Activated naive CD4-positive, alpha-beta T cell treated with Interleukin-2 at 50 U/mL for 16 hours (primary cell): Measurements from ENCODE around the gene AAK1.
"Not testable (repeated sequence)": the region's sequence is repeated elsewhere in the genome, so short reads cannot be mapped to it uniquely, and the experiment has no call there.

Experiments
- DNase-seq: peaks from one replicate; pipeline ENCODE4 v3.0.0-alpha.2; 2020

Gene AAK1

DNA sequence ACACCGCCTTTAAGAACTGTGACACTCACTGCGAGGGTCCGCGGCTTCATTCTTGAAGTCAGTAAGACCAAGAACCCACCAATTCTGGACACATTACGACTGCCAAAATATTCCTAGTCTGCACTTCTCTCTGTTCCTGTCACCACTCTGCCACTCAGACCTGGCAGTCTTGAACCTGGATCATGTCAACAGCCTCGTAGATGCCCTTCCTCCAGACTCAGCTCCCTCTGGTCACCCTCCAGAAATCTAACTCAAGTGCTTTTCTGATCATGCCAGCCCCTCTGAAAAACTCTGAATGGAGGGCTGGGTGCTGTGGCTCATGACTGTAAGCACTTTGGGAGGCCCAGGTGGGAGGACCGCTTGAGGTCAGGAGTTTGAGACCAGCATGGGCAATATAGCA is 20.3 kb downstream of the AAK1 start:
- DNase-seq = no peak

GRCh38 chr2:69622805-69623204 is 20.7 kb downstream of the AAK1 start:
- not testable (repeated sequence) for DNase-seq

- DNase-seq = not testable (repeated sequence)
Observed at GRCh38 chr2:69622017-69622540, 21.5 kb downstream of the AAK1 start.

DNA sequence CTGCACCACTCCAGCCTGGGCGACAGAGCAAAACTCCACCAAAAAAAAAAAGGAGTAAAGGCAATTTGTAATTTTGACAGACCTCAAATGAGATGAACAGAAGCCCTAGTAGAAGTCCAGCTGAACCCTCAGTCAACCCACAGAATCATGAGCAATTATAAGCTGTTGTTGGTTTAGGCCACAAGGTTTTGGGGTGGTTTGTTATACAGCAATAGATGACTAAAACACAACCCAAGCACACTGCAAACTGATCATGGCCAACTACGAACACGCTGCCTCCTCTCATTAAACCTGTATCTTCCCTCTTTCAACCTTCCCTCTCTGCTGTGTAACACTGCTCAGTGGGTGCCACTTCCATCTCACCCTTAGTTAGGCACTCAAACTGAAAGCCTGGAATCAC is 22.1 kb downstream of the AAK1 start:
- no peak for DNase-seq

DNA sequence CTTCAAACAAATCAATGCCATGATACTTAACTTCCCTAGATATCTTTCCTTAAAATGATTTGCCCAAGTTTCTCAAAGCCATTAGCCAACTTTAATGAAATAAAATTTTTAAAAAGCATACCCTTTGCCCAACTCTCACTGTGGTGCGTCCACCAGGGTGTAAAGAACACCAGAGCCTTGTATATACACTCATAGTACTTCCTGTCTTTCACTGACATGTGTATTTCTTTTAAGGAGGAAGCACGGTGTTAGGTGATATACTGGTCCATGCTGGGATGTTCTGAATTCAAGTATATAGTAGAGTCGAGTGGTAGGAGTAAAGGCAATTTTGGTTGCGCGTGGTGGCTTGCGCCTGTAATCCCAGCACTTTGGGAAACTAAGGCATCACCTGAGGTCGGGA is 22.7 kb downstream of the AAK1 start:
- DNase-seq = no peak

GRCh38 chr2:69619725-69620124 is 23.8 kb downstream of the AAK1 start:
- DNase-seq = no peak

- DNase-seq = no peak
Observed at GRCh38 chr2:69618362-69618761, 25.2 kb downstream of the AAK1 start.

DNA sequence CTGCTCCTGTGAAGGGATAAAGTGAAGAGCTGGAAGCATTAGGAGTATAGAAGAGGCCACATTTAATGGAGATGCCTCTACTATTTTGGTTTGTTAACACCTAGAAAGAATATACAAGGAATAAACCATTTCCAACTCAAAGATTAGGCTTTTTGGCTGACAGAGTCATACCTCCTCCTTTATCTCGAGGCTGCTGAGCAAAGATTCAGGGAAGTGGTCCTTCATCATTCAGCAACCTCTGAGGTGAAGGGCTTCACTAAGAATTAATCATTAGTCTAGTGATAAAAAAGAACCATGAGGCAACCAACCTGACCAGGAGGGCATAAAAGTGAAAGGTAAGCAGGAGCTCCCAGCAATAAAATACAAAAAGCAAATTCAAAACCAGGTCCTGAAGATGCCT is 25.8 kb downstream of the AAK1 start:
- DNase-seq = no peak

DNA sequence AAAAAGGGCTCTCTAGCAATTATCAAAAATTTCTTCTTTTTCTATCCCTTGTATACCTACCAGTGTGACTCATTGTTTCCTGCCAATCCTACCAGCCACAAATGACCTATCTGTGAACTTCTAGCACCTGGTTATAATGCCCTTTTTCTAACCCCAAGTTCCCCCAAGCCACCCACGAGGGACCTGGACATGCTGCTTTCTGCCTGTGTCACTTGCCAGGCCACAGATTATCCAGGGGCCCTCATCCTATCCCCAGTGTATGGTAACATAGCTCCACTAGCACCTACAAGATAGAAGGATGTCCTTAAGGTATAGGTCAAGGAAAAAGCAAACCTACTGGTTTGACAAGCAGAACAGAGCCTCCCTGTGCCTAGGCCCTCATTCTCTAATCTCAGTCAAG is 26.8 kb downstream of the AAK1 start:
- DNase-seq = peak; percentile 50

GRCh38 chr2:69615969-69616368 is 27.6 kb downstream of the AAK1 start:
- DNase-seq = no peak

- no peak for DNase-seq
Observed at GRCh38 chr2:69615078-69615625, 28.4 kb downstream of the AAK1 start.

DNA sequence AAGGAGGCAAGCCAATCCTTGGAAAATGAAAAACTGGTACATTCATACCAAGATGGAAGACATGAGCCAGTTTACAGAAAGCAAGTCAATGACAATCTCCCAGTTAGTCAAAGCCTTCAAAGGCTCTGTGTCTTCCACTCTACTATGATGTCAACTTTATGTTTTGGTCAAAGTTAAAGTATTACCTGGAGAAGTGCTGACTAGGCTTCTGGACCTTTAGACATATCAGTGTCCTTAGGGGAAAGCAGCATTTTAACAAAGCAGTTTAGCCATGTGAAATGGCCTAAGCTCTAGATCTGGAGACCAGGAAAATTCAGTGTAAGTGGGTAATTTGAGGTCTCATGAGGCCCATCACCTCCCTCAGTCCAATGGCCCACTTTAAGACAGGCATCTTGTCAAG is 30.8 kb downstream of the AAK1 start:
- no peak for DNase-seq

DNA sequence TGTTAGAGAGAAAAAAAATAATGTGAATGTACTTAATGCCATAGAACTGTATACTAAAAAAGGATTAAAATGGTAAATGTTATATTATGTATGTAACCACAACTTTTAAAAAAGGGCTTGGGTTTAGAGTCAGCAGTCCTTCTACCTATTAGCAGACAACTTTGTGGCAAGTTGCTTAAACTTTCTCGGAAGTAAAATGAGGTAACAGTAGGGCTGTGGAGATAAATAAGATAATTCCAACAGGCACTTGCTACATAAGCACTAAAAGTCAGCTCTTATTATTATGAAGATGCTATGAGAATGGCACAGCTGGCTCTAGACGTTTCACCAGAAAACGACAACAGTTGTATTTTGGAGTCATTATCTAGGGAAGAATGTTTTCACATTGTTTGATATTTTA is 31.3 kb downstream of the AAK1 start:
- DNase-seq = no peak

DNA sequence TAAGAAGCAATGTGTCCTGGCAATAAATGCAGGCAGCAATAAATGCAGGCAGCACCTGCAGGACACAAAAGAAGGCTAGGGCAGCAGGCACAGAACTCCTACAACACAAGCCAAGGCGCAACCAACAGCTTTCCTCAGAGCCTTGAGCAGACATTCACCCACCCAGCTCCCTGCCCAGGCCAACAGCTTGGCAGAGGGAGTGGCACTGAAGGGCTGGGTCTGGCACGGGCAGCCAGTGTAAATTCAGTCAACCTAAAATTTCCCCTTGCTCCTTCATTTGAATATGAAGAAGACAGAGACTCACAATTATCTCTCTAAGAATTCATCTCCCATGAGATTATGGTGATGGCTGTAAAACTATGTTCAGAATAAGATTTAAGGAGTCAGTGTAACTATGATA is 35.4 kb downstream of the AAK1 start:
- DNase-seq = no peak

GRCh38 chr2:69606771-69607170 is 36.8 kb downstream of the AAK1 start:
- not testable (repeated sequence) for DNase-seq

DNA sequence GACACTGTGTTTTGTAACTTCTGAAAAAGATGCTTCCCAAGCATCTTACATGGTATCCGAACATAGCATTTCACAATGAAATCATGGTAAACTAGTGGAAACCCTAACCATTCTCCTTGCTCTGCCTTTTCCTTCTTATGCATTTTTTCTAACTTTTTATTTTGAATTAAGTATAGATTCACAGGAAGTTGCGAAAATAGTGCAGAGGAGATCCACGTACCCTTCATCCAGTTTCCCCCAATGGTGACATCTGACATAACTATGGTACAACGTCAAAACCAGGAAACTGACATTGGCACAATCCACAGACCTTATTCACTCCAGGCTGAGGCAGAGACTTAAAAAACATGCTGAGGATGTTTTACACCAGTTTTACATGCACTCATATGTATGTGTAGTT is 38.3 kb downstream of the AAK1 start:
- DNase-seq = no peak

- no peak for DNase-seq
Observed at GRCh38 chr2:69604836-69605235, 38.7 kb downstream of the AAK1 start.

DNA sequence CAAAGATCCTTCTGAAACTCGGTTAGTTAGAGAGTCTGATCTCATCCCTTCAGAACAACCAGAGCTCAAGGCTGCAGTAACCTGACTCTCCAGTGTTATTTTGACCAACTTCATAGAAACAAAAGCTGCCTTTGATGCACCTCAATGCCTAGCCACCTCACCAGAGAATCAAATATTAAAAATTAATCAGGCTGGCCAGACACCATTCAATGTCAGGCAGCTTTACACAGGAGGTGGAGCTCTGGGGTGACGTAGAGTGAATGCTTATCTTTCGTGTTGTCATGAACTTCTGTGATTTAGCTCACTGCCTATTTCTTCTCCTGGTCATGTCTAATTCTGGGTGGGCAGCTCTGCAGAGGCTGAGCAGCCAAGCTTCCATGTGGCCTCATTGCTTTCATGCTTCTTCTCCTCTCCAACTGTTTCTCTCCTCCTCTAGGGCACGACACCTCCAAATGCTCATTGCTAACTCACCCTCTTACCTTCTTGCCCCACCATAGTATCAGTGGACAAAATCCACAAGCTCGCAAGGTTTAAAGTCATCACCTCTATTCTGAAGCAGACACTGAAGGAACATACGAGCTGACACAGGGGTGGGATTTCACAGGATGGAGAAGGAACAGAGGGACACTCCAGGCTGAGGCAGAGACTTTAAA is 39.4 kb downstream of the AAK1 start:
- no peak for DNase-seq

- no peak for DNase-seq
Observed at GRCh38 chr2:69603146-69603743, 40.3 kb downstream of the AAK1 start.

DNA sequence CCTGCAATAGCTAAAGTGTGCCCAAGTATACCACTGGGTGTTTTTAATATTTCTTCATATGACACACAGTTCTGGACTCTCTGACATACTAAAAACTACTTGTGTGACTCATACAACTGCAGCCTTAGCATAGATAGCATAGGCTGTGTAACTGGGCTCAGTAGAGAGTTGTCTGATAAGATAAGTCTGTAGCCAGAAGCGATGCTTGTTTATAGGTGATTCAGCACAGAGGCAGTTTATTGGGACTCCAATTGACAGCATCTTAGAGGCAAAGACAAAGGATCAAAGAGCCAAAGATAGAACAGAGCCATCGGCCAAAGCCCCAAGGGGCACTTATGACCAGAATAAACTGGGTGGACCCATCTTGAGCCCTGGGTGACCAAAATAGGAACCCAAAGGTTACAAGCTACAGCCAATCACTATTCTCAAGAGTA is 42.3 kb downstream of the AAK1 start:
- no peak for DNase-seq

- DNase-seq = no peak
Observed at GRCh38 chr2:69600425-69600824, 43.1 kb downstream of the AAK1 start.

DNA sequence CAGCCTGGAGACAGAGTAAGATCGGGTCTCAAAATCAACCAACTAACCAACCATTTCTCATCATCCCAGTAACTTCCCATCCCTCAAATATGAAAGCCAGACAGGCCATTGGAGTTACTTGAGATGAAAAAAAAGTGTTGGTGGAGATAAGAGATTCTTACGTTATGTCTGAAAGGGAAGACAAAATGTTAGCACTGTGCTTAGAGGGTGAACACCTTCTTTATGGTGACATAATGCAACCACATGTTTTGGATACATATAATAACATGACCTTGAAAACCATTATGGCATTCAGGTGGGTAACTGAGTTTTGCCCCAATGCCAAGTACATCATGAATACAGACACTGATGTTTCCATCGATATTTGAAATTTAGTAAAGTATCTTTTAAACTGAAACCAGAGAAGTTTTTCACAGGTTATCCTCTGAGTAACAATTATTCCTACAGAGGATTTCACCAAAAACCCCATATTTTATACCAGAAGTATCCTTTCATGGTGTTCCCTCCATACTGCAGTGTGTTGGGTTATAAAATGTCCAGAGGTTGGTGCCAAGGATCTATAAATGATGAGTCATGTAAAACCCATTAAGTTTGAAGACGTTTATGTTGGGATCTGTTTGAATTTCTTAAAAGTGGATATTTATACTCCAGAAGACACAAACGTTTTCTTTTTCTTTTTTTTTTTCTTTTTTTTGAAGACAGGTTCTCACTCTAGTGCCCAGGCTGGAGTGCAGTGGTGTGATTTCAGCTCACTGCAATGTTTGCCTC is 45.5 kb downstream of the AAK1 start:
- DNase-seq = no peak

GRCh38 chr2:69597105-69597504 is 46.4 kb downstream of the AAK1 start:
- DNase-seq = no peak

DNA sequence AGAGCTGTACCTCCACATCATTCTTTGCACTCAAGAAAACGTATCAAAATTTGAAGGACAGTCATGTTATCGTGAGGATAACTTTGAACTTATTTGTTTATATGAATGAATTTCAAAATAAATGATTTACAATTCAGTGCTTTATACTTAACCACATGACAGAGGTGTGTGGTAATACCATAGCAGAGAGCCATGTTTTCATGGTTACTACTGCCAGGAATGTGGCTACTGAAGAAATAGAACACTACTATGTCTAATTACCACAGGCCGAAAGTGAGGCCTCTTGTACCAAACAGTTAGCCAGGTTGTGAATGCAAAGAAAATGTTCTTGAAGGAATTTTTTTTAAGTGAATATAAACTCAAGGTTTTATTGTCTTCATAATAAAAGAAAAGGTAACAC is 49.2 kb downstream of the AAK1 start:
- no peak for DNase-seq
